ENCODE data around the gene HELZ2.
"Not testable (repeated sequence)": the region's sequence is repeated elsewhere in the genome, so short reads cannot be mapped to it uniquely, and the experiment has no call there.

HELZ2 gene

GRCh38 chr20:63577317-63577894 is 3.4 kb upstream of the HELZ2 start:
- DNase-seq = no peak

- no peak for DNase-seq
Measured at GRCh38 chr20:63576311-63576710, 2.3 kb upstream of the HELZ2 start.

GRCh38 chr20:63574829-63575743 is 1.0 kb upstream of the HELZ2 start:
- DNase-seq = no peak

GRCh38 chr20:63573647-63574131 is 350 bp downstream of the HELZ2 start:
- DNase-seq = no peak

GRCh38 chr20:63572788-63573646 is 1.0 kb downstream of the HELZ2 start:
- no peak for DNase-seq

- DNase-seq = no peak
Measured at GRCh38 chr20:63572071-63572787, 1.8 kb downstream of the HELZ2 start.

GRCh38 chr20:63571087-63571478 is 3.0 kb downstream of the HELZ2 start:
- not testable (repeated sequence) for DNase-seq

- DNase-seq = no peak
Measured at GRCh38 chr20:63570281-63571086, 3.6 kb downstream of the HELZ2 start.

- DNase-seq = no peak
Measured at GRCh38 chr20:63568986-63569949, 4.8 kb downstream of the HELZ2 start.

- no peak for DNase-seq
Measured at GRCh38 chr20:63568170-63568981, 5.7 kb downstream of the HELZ2 start.

- peak; percentile 76 for DNase-seq
Measured at GRCh38 chr20:63567386-63568169, 6.5 kb downstream of the HELZ2 start.

GRCh38 chr20:63567136-63567385 is 7.0 kb downstream of the HELZ2 start:
- peak; percentile 62 for DNase-seq

GRCh38 chr20:63566395-63567135 is 7.5 kb downstream of the HELZ2 start:
- no peak for DNase-seq

- DNase-seq = no peak
Measured at GRCh38 chr20:63565699-63566335, 8.2 kb downstream of the HELZ2 start.

- DNase-seq = no peak
Measured at GRCh38 chr20:63565021-63565698, 8.9 kb downstream of the HELZ2 start.

- DNase-seq = no peak
Measured at GRCh38 chr20:63564036-63564810, 9.8 kb downstream of the HELZ2 start.

Measured in GF-D8 (cell line).